Thymus (tissue), 11 donors: ENCODE data around the gene WDR48. TPM values are rescaled to one million over a fixed set of nuclear protein-coding genes. Genes with fewer than 3 reads are reported as not detected.
A peak's percentile ranks its signal among the peaks of the same experiment; 100 is the strongest.

Source experiments
- DNase-seq, 9 donors: peaks; one replicate each; pipeline ENCODE4 v3.0.0-alpha.2; 2013; ENCODE audit warnings: low spot score in 9 of 9, low read depth in 6 of 9, missing footprints in 1 of 9
- H3K27ac ChIP-seq, 2 donors: one replicate each; pipeline ENCODE4 v1.5.1; 2013; ENCODE audit warnings: control low read depth in 1 of 2, low read depth in 1 of 2, low read length in 1 of 2, mild to moderate bottlenecking in 1 of 2, moderate library complexity in 1 of 2
- H3K27me3 ChIP-seq, 2 donors: one replicate each; pipeline ENCODE4 v1.5.1; 2013; ENCODE audit warnings: low read length in 1 of 2; ENCODE audit not compliant: control insufficient read depth in 2 of 2, insufficient read depth in 1 of 2
- H3K36me3 ChIP-seq, 2 donors: one replicate each; pipeline ENCODE4 v1.5.1; 2013; ENCODE audit warnings: low read length in 1 of 2, mild to moderate bottlenecking in 1 of 2, moderate library complexity in 1 of 2; ENCODE audit not compliant: control insufficient read depth in 2 of 2, insufficient read depth in 2 of 2
- H3K4me1 ChIP-seq, 2 donors: one replicate each; pipeline ENCODE4 v1.5.1; 2013; ENCODE audit warnings: low read length in 2 of 2; ENCODE audit not compliant: control insufficient read depth in 2 of 2, insufficient read depth in 2 of 2
- H3K4me3 ChIP-seq, 2 donors: one replicate each; pipeline ENCODE4 v1.5.1; 2013; ENCODE audit warnings: low read length in 2 of 2, control low read depth in 1 of 2, mild to moderate bottlenecking in 1 of 2
- H3K9me3 ChIP-seq, 2 donors: one replicate each; pipeline ENCODE4 v1.5.1; 2013; ENCODE audit warnings: low read length in 1 of 2, mild to moderate bottlenecking in 1 of 2; ENCODE audit not compliant: control insufficient read depth in 2 of 2, insufficient read depth in 1 of 2
- WGBS: extraction: QIAGEN DNeasy Blood & Tissue Kit; methylation state at CpG from one replicate; pipeline ENCODE4 v1.1.7; 2013; 5-methylcytosine and 5-hydroxymethylcytosine counted together
- polyA plus RNA-seq: library from polyadenylated mRNA; stranded (reverse); fragments of 200-250 nt; gene quantifications from one replicate; pipeline ENCODE4 v1.2.3, GENCODE V29; 2013
- total RNA-seq: library from RNA; stranded (reverse); fragments of 120-200 nt; gene quantifications from one replicate; pipeline ENCODE4 v1.2.4, GENCODE V29; 2013
- donor health status: healthy.

The WDR48 gene
- total and polyA plus RNA-seq, 2 donors: 24.4 to 37.8 TPM

GRCh38 chr3:39121621-39122020 is 69.8 kb downstream of the WDR48 start:
- Histone ChIP-seq H3K27me3 (no peaks in the 10 kb centered on the region), H3K4me1 (peaks cover 0 to 6% of the 10 kb centered on the region in 2 donors), H3K27ac (no peak overlapping the region), H3K9me3 (no peaks in the 10 kb centered on the region), H3K4me3 (no peak overlapping the region), H3K36me3 (no peaks in the 10 kb centered on the region)
- DNase-seq: no peak
- WGBS: 58% methylated on average over 2 of the region's 2 CpGs

- 97% methylated on average over 1 of the region's 1 CpG for WGBS
- H3K36me3 ChIP-seq: no peaks in the 10 kb centered on the region
- H3K4me3 ChIP-seq: no peak overlapping the region
These were observed 71.0 kb downstream of the WDR48 start for GRCh38 chr3:39122813-39123212.

GRCh38 chr3:39124876-39125840 is 73.3 kb downstream of the WDR48 start:
- Histone ChIP-seq H3K4me3 (no peak overlapping the region), H3K4me1 (peaks cover 14 to 26% of the 10 kb centered on the region in 2 donors), H3K36me3 (no peaks in the 10 kb centered on the region), H3K27me3 (no peaks in the 10 kb centered on the region), H3K27ac (no peak overlapping the region), H3K9me3 (no peaks in the 10 kb centered on the region)
- 95% methylated on average over 5 of the region's 5 CpGs for WGBS
- DNase-seq: no peak

More at GRCh38 chr3:39122813-39123212, 71.0 kb downstream of the WDR48 start:
- no peaks in the 10 kb centered on the region for H3K9me3 ChIP-seq
- no peak overlapping the region for H3K27ac ChIP-seq
- no peaks in the 10 kb centered on the region for H3K27me3 ChIP-seq
- H3K4me1 ChIP-seq: peaks cover 10 to 17% of the 10 kb centered on the region in 2 donors
- DNase-seq: no peak

- H3K4me1 ChIP-seq: peaks cover 14 to 28% of the 10 kb centered on the region in 2 donors
- H3K27me3 ChIP-seq: no peaks in the 10 kb centered on the region
- H3K9me3 ChIP-seq: no peaks in the 10 kb centered on the region
- H3K27ac ChIP-seq: no peak overlapping the region
- no peak overlapping the region for H3K4me3 ChIP-seq
- 88% methylated on average over 12 of the region's 12 CpGs for WGBS
- no peaks in the 10 kb centered on the region for H3K36me3 ChIP-seq
- DNase-seq: no peak
These were observed 74.2 kb downstream of the WDR48 start for GRCh38 chr3:39125841-39126500.

- no peak overlapping the region for H3K4me3 ChIP-seq
- no peaks in the 10 kb centered on the region for H3K9me3 ChIP-seq
- H3K27me3 ChIP-seq: no peaks in the 10 kb centered on the region
- no peak overlapping the region for H3K27ac ChIP-seq
- peaks cover 14 to 28% of the 10 kb centered on the region in 2 donors for H3K4me1 ChIP-seq
- H3K36me3 ChIP-seq: no peaks in the 10 kb centered on the region
- WGBS: 46% methylated on average over 6 of the region's 6 CpGs
- peak in 1 of 9 donors; percentile 60 for DNase-seq
These were observed 74.8 kb downstream of the WDR48 start for GRCh38 chr3:39126532-39127071.

GRCh38 chr3:39127269-39127907 is 75.6 kb downstream of the WDR48 start:
- Histone ChIP-seq H3K27ac (peak overlapping the region in 1 of 2 donors; percentile 21), H3K4me3 (no peak overlapping the region), H3K9me3 (no peaks in the 10 kb centered on the region), H3K4me1 (peaks cover 14 to 28% of the 10 kb centered on the region in 2 donors), H3K36me3 (no peaks in the 10 kb centered on the region), H3K27me3 (no peaks in the 10 kb centered on the region)
- DNase-seq: peak in 1 of 9 donors; percentile 20
- 69% methylated on average over 7 of the region's 7 CpGs for WGBS

GRCh38 chr3:39127908-39128304 is 76.1 kb downstream of the WDR48 start:
- Histone ChIP-seq H3K36me3 (no peaks in the 10 kb centered on the region), H3K4me3 (no peak overlapping the region), H3K9me3 (no peaks in the 10 kb centered on the region), H3K27ac (peak overlapping the region in 1 of 2 donors; percentile 21), H3K4me1 (peaks cover 14 to 28% of the 10 kb centered on the region in 2 donors), H3K27me3 (no peaks in the 10 kb centered on the region)
- peak in 2 of 9 donors; percentile 47 to 71 for DNase-seq
- WGBS: 4% methylated on average over 1 of the region's 1 CpG

GRCh38 chr3:39128951-39129350 is 77.1 kb downstream of the WDR48 start:
- Histone ChIP-seq H3K36me3 (no peaks in the 10 kb centered on the region), H3K9me3 (peaks cover 0 to under 1% of the 10 kb centered on the region in 2 donors), H3K4me1 (peaks cover 14 to 28% of the 10 kb centered on the region in 2 donors), H3K4me3 (no peak overlapping the region), H3K27ac (no peak overlapping the region), H3K27me3 (no peaks in the 10 kb centered on the region)
- over 99% methylated on average over 7 of the region's 7 CpGs for WGBS
- no peak for DNase-seq
